Suprapubic skin (tissue), 4 donors: ENCODE results near the gene TMC4. TPM values are rescaled to one million over a fixed set of nuclear protein-coding genes. Genes with fewer than 3 reads are reported as not detected.
"Not testable (repeated sequence)": the region's sequence is repeated elsewhere in the genome, so short reads cannot be mapped to it uniquely, and the experiment has no call there.

Source experiments
- DNase-seq, 2 donors: peaks; one replicate each; pipeline ENCODE4 v3.0.0-alpha.2; 2019; ENCODE audit warnings: low spot score in 2 of 2
- H3K27ac ChIP-seq: fragments of 200-600 bp; sonication (generic); one replicate; pipeline ENCODE4 v1.5.1; 2019
- H3K27me3 ChIP-seq: fragments of 200-600 bp; sonication (generic); one replicate; pipeline ENCODE4 v1.5.1; 2019
- H3K36me3 ChIP-seq: fragments of 200-600 bp; sonication (generic); one replicate; pipeline ENCODE4 v1.5.1; 2019
- H3K4me1 ChIP-seq: fragments of 200-600 bp; sonication (generic); one replicate; pipeline ENCODE4 v1.5.1; 2019
- H3K4me3 ChIP-seq: fragments of 200-600 bp; sonication (generic); one replicate; pipeline ENCODE4 v1.5.1; 2019; ENCODE audit warnings: mild to moderate bottlenecking
- H3K9me3 ChIP-seq: fragments of 200-600 bp; sonication (generic); one replicate; pipeline ENCODE4 v1.5.1; 2019
- CTCF ChIP-seq, 2 donors: fragments of 200-600 bp in 1 of 2; fragments of 450-650 bp in 1 of 2; sonication (generic) in 1 of 2; IDR thresholded peaks; one replicate each; pipeline ENCODE4 v1.5.1; 2016 to 2019; ENCODE audit warnings: antibody characterized with exemption in 2 of 2, mild to moderate bottlenecking in 1 of 2, moderate library complexity in 1 of 2
- EP300 ChIP-seq: sonication (generic); formaldehyde crosslinking; IDR thresholded peaks from one replicate; pipeline ENCODE4 v1.6.1; 2017; ENCODE audit warnings: antibody characterized with exemption
- POLR2A ChIP-seq, 2 donors: fragments of 450-650 bp; IDR thresholded peaks; one replicate each; pipeline ENCODE4 v1.6.1; 2017; ENCODE audit warnings: antibody characterized with exemption in 2 of 2, mild to moderate bottlenecking in 2 of 2, moderate library complexity in 2 of 2
- POLR2AphosphoS5 ChIP-seq, 3 donors: sonication (generic); formaldehyde crosslinking; IDR thresholded peaks; one replicate each; pipeline ENCODE4 v1.6.1; 2017; ENCODE audit warnings: antibody characterized with exemption in 3 of 3
- WGBS: methylation state at CpG from one replicate; pipeline ENCODE4 v1.1.5; 2018; 5-methylcytosine and 5-hydroxymethylcytosine counted together
- total RNA-seq, 4 donors: library from RNA; depleted of rRNA; stranded (reverse); fragments of >200 nt; gene quantifications; one replicate each; pipeline ENCODE4 v1.1.0, GENCODE V29; 2016

TMC4 gene
- total RNA-seq, 4 donors from 2014 or later: 3.4 to 22.8 (median 9.0) TPM

- H3K27me3 ChIP-seq: no peaks in the 10 kb centered on the region
- no peaks in the 10 kb centered on the region for H3K4me1 ChIP-seq
- WGBS: 61% methylated on average over 6 of the region's 10 CpGs
- no peak overlapping the region for H3K4me3 ChIP-seq
- TF ChIP-seq POLR2A (IDR thresholded peaks at IDR 0.05) (no peak), CTCF (IDR thresholded peaks at IDR 0.05) (no peak), POLR2AphosphoS5 (IDR thresholded peaks at IDR 0.05) (no peak), EP300 (no peak)
- H3K27ac ChIP-seq: no peak overlapping the region
- H3K36me3 ChIP-seq: peaks cover 15% of the 10 kb centered on the region
- DNase-seq: no peak
- no peaks in the 10 kb centered on the region for H3K9me3 ChIP-seq
Measured at GRCh38 chr19:54179921-54180461, 7.0 kb upstream of the TMC4 start.

GRCh38 chr19:54179262-54179852 lies 6.4 kb upstream of the TMC4 start:
- WGBS: 95% methylated on average over 9 of the region's 10 CpGs
- Histone ChIP-seq H3K36me3 (peaks cover 15% of the 10 kb centered on the region), H3K9me3 (no peaks in the 10 kb centered on the region), H3K27me3 (no peaks in the 10 kb centered on the region), H3K4me3 (no peak overlapping the region), H3K4me1 (no peaks in the 10 kb centered on the region), H3K27ac (no peak overlapping the region)
- DNase-seq: no peak
- TF ChIP-seq CTCF (IDR thresholded peaks at IDR 0.05): no peak
- no peak for TF ChIP-seq POLR2AphosphoS5 (IDR thresholded peaks at IDR 0.05)
- no peak for TF ChIP-seq POLR2A (IDR thresholded peaks at IDR 0.05)
- TF ChIP-seq EP300: no peak

- WGBS: 82% methylated on average over 18 of the region's 23 CpGs
- H3K27me3 ChIP-seq: no peaks in the 10 kb centered on the region
- no peaks in the 10 kb centered on the region for H3K4me1 ChIP-seq
- H3K27ac ChIP-seq: no peak overlapping the region
- TF ChIP-seq EP300: no peak
- TF ChIP-seq POLR2A (IDR thresholded peaks at IDR 0.05): no peak
- no peak for TF ChIP-seq POLR2AphosphoS5 (IDR thresholded peaks at IDR 0.05)
- TF ChIP-seq CTCF (IDR thresholded peaks at IDR 0.05): no peak
- H3K4me3 ChIP-seq: no peak overlapping the region
- peaks cover 15% of the 10 kb centered on the region for H3K36me3 ChIP-seq
- DNase-seq: no peak
- H3K9me3 ChIP-seq: no peaks in the 10 kb centered on the region
Measured at GRCh38 chr19:54178581-54179261, 5.8 kb upstream of the TMC4 start.

- WGBS: 79% methylated on average over 13 of the region's 25 CpGs
- TF ChIP-seq CTCF (IDR thresholded peaks at IDR 0.05) (no peak), POLR2AphosphoS5 (IDR thresholded peaks at IDR 0.05) (no peak), POLR2A (IDR thresholded peaks at IDR 0.05) (no peak), EP300 (no peak)
- peaks cover 4% of the 10 kb centered on the region for H3K27me3 ChIP-seq
- no peaks in the 10 kb centered on the region for H3K9me3 ChIP-seq
- H3K27ac ChIP-seq: no peak overlapping the region
- no peaks in the 10 kb centered on the region for H3K36me3 ChIP-seq
- DNase-seq: no peak
- H3K4me3 ChIP-seq: no peak overlapping the region
- H3K4me1 ChIP-seq: peaks cover 12% of the 10 kb centered on the region
Measured at GRCh38 chr19:54173951-54174834, 1.2 kb upstream of the TMC4 start.

- Histone ChIP-seq H3K27me3 (peaks cover 4% of the 10 kb centered on the region), H3K9me3 (no peaks in the 10 kb centered on the region), H3K4me3 (peak overlapping the region; percentile 34), H3K4me1 (peaks cover 15% of the 10 kb centered on the region), H3K27ac (no peak overlapping the region), H3K36me3 (no peaks in the 10 kb centered on the region)
- no peak for DNase-seq
- WGBS: 46% methylated on average over 13 of the region's 15 CpGs
- no peak for TF ChIP-seq CTCF (IDR thresholded peaks at IDR 0.05)
- no peak for TF ChIP-seq POLR2A (IDR thresholded peaks at IDR 0.05)
- no peak for TF ChIP-seq POLR2AphosphoS5 (IDR thresholded peaks at IDR 0.05)
- no peak for TF ChIP-seq EP300
Measured at GRCh38 chr19:54173359-54173699, 369 bp upstream of the TMC4 start.

GRCh38 chr19:54171736-54172431 lies 1.1 kb downstream of the TMC4 start:
- peaks cover 17% of the 10 kb centered on the region for H3K4me1 ChIP-seq
- not testable (repeated sequence) for DNase-seq, H3K27ac ChIP-seq, H3K4me3 ChIP-seq, H3K9me3 ChIP-seq, H3K36me3 ChIP-seq, H3K27me3 ChIP-seq
- WGBS: 57% methylated on average over 20 of the region's 23 CpGs
